HT-29 (cell line): ENCODE results near the gene NDUFB2. TPM values are rescaled to one million over a fixed set of nuclear protein-coding genes. Genes with fewer than 3 reads are reported as not detected.
"Not testable (repeated sequence)": the region's sequence is repeated elsewhere in the genome, so short reads cannot be mapped to it uniquely, and the experiment has no call there.

ENCODE experiments used
- DNase-seq: peaks from one replicate; pipeline ENCODE4 v3.0.0-alpha.2; 2015; ENCODE audit warnings: low spot score
- total RNA-seq: library from RNA; depleted of rRNA; stranded (reverse); fragments of >200 nt; shearing (Covaris generic); gene quantifications from 2 replicates; pipeline ENCODE4 v1.2.3, GENCODE V29; 2014; rRNA removed

NDUFB2 gene
- total RNA-seq, 1 experiment from 2014 or later, result 378 TPM

- no peak for DNase-seq
Observed at GRCh38 chr7:140734096-140734495, 37.6 kb downstream of the NDUFB2 start.

- DNase-seq, result no peak
Observed at GRCh38 chr7:140734729-140735128, 38.2 kb downstream of the NDUFB2 start.

- DNase-seq, result no peak
Observed at GRCh38 chr7:140738280-140738679, 41.8 kb downstream of the NDUFB2 start.

- DNase-seq, result not testable (repeated sequence)
Observed at GRCh38 chr7:140743255-140743654, 46.7 kb downstream of the NDUFB2 start.

DNA sequence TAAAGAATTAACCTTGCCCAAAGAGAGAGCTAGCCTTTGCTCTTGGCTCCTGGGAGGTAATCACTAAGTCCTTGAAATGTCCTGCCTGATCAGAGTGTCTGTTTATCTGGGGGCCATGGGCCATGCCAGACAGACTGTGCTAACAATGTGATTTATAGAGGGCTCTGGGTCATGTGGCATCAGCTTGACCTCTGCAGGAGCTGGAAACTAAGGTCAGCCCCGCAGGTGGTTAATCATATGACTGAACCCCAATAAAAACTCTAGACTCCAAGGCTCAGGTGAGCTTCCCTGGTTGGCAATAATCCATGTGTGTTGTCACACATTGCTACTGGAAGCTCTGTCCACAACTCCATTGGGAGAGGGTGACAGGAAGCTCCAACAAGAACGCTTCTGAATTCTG lies 47.5 kb downstream of the NDUFB2 start:
- no peak for DNase-seq

DNA sequence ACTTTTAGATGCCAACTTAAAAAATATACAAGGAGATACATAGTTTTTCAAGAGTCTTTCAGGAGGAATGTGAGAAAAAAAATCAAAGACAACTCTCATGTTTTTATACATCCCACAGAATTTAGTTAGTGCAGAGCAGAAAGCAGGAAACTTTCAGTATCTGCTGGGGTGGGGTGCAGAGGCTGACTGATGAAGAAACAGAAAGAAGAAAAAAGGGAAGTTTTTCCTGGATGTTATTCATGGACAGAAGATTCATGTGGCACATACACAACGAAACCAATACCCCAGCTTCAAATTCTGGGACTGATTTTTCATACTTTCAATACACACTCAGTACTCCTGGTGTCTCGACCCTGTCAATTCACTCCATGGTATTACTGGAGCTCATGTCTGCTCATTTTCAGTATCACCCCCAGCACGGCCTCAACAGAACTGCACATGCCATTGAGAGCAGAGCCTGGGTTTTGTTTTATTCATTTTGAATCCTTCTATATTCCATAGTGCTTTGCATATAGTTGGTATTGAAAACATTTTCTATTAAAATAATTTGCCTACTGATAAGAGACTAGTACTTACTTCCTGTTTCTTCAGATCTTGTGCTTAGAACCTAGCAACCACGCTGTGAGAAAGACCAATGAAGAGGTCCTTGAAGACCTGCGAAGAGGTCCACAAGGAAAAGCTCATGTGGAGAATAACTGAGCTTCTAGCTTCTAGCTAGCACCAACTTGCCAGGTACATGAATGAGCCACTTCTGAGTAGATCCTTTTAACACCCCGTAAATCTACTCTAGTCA lies 49.0 kb downstream of the NDUFB2 start:
- no peak for DNase-seq

GRCh38 chr7:140746751-140747150 lies 50.2 kb downstream of the NDUFB2 start:
- DNase-seq, result no peak

DNA sequence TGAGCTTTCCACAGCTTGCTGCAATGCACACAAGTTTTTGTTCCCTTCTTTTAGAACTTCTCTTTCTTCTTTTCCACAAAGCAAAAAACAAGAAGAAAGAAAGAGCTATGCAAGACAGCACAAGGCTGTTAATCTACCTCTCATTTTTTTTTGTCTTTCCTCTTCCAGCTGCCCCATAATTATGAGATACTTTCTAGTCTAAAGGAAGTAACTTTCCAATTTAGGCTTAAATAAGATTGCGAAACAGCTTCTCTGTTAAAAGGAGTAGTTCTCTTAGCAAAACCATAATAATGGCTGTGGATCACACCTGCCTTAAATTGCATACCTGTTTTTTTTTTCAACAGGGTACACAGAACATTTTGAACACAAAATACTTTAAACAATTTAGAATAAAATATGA lies 56.0 kb downstream of the NDUFB2 start:
- no peak for DNase-seq

DNA sequence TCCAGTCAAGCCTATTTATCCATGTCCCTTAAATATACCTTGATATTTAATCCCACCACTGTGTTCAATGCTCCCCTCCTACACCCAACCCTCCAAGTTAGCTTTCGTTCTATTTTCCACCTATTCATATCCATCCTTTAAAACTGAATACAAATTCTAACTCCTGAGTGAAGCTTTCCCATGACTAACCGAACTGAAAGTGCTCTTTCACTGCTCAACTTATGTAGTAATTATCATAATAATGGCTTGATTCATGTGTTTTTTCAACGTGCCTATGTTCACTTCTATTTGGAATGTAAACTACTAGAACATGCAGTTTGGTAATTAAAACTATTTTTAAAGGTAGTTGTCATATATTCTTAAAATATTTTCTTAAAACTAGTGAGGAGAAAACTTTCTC lies 58.0 kb downstream of the NDUFB2 start:
- DNase-seq, result no peak

Other genes with a start within 250 kb of the NDUFB2 start
- 52.5 and 61.8 TPM in 2 replicates for gene MKRN1, start 217.2 kb upstream of the NDUFB2 start, total RNA-seq
- gene DENND2A, start 55.9 kb upstream of the NDUFB2 start, total RNA-seq, result not detected in 2 replicates
- 37.3 and 43.5 TPM in 2 replicates for gene ADCK2, start 23.8 kb upstream of the NDUFB2 start, total RNA-seq
- 7.5 and 8.3 TPM in 2 replicates for gene BRAF, start 228.2 kb downstream of the NDUFB2 start, total RNA-seq